Endothelial cell of umbilical vein (primary cell): Measurements from ENCODE around the gene TNFAIP8L3. TPM values are rescaled to one million over a fixed set of nuclear protein-coding genes. Genes with fewer than 3 reads are reported as not detected.

Experiments used
- BruUV-seq: library from RNA; stranded (reverse); fragments of 400-500 nt; replicated peaks from 2 replicates; lab custom pipeline; 2021; lab: Mats Ljungman, UMichigan
- CTCF ChIA-PET: fragments of 300-600, 350-600 bp; sonication (Branson Sonifier 250); formaldehyde crosslinking; loops from one replicate; lab custom pipeline; 2021; ENCODE audit warnings: antibody characterized with exemption, inconsistent platforms; lab: Charles Lee
- POLR2A ChIA-PET: fragments of 300-600, 350-600 bp; sonication (Branson Sonifier 250); formaldehyde crosslinking; loops from one replicate; lab custom pipeline; 2021; ENCODE audit warnings: antibody characterized with exemption, inconsistent platforms; lab: Charles Lee
- DNase-seq: peaks from one replicate; pipeline ENCODE4 v3.0.0-alpha.2; 2011; ENCODE audit warnings: low read depth, low spot score
- FAIRE-seq: peaks from 2 replicates; lab custom pipeline; 2011; peaks lifted over from hg19 to GRCh38; lab: Jason Lieb, UNC
- H2AFZ ChIP-seq: 2 replicates; pipeline ENCODE4 v1.6.0; 2012; ENCODE audit warnings: low read depth, low read length, control low read depth, inconsistent platforms
- H3K27ac ChIP-seq: 2 replicates; pipeline ENCODE4 v1.5.1; 2011; ENCODE audit warnings: low read depth, mild to moderate bottlenecking, control low read depth, low read length, moderate library complexity; ENCODE audit not compliant: insufficient read depth
- H3K27me3 ChIP-seq, 2 experiments: 2 replicates each; pipeline versions ENCODE4 v1.6.0 to v1.6.1; 2011; ENCODE audit warnings: low read length in 2 of 2, mixed read lengths in 1 of 2; ENCODE audit not compliant: control insufficient read depth in 2 of 2, insufficient read depth in 2 of 2
- H3K36me3 ChIP-seq, 2 experiments: 2 replicates in 1 of 2; 3 replicates in 1 of 2; pipeline ENCODE4 v1.5.1; 2011; ENCODE audit warnings: low read length in 2 of 2, mild to moderate bottlenecking in 1 of 2, moderate library complexity in 1 of 2; ENCODE audit not compliant: control insufficient read depth in 2 of 2, insufficient read depth in 2 of 2; ENCODE audit errors: extremely low read depth in 1 of 2
- H3K4me1 ChIP-seq: 3 replicates; pipeline ENCODE4 v1.5.1; 2011; ENCODE audit warnings: mild to moderate bottlenecking, low read length; ENCODE audit not compliant: control insufficient read depth, insufficient read depth; ENCODE audit errors: extremely low read depth
- H3K4me2 ChIP-seq: 2 replicates; pipeline ENCODE4 v1.6.1; 2011; ENCODE audit warnings: low read length, control low read depth, mixed read lengths; ENCODE audit not compliant: insufficient read depth
- H3K4me3 ChIP-seq, 3 experiments: fragments of 200-600 bp in 1 of 3; sonication (generic), shearing (Covaris generic) in 1 of 3; replicated peaks in 1 of 3; 2 replicates each; pipeline ENCODE4 v1.5.1; 2011 to 2016; ENCODE audit warnings: control low read depth in 3 of 3, low read length in 3 of 3, mild to moderate bottlenecking in 2 of 3, inconsistent platforms in 1 of 3, low read depth in 1 of 3, moderate library complexity in 1 of 3; ENCODE audit not compliant: insufficient read depth in 1 of 3
- H3K79me2 ChIP-seq: 2 replicates; pipeline ENCODE4 v1.6.0; 2012; ENCODE audit warnings: low read length, inconsistent platforms; ENCODE audit not compliant: control insufficient read depth, insufficient read depth
- H3K9ac ChIP-seq: replicated peaks from 2 replicates; pipeline ENCODE3; 2011; ENCODE audit warnings: low read length, control low read depth; ENCODE audit not compliant: insufficient read depth; ENCODE audit errors: extremely low read depth
- H3K9me1 ChIP-seq: replicated peaks from 3 replicates; pipeline ENCODE4 v1.6.0; 2011; ENCODE audit warnings: mild to moderate bottlenecking, low read length; ENCODE audit not compliant: control insufficient read depth, insufficient read depth; ENCODE audit errors: extremely low read depth
- H3K9me3 ChIP-seq: replicated peaks from 2 replicates; pipeline ENCODE4 v1.5.1; 2012; ENCODE audit warnings: low read length, inconsistent platforms; ENCODE audit not compliant: control insufficient read depth, insufficient read depth
- H4K20me1 ChIP-seq: replicated peaks from 2 replicates; pipeline ENCODE3; 2011; ENCODE audit warnings: mild to moderate bottlenecking, low read length; ENCODE audit not compliant: control insufficient read depth, insufficient read depth; ENCODE audit errors: extremely low read depth
- CTCF ChIP-seq, 2 donors: IDR thresholded peaks; 1 replicate in 1 of 2; 2 replicates in 1 of 2; pipeline ENCODE4 v1.5.1; 2011; ENCODE audit warnings: low read length in 2 of 2, mild to moderate bottlenecking in 2 of 2, moderate library complexity in 2 of 2, control low read depth in 1 of 2, inconsistent platforms in 1 of 2, low read depth in 1 of 2; ENCODE audit not compliant: insufficient read depth in 1 of 2; ENCODE audit errors: extremely low read depth in 1 of 2
- EZH2 ChIP-seq: IDR thresholded peaks from 2 replicates; pipeline ENCODE4 v1.6.1; 2012; ENCODE audit warnings: borderline replicate concordance, low read depth, mild to moderate bottlenecking, moderate library complexity, low read length, inconsistent platforms; ENCODE audit not compliant: severe bottlenecking
- FOS ChIP-seq: IDR thresholded peaks from 2 replicates; pipeline ENCODE4 v1.6.1; 2011; ENCODE audit warnings: mild to moderate bottlenecking, low read length, moderate library complexity, borderline replicate concordance; ENCODE audit not compliant: insufficient read depth
- GATA2 ChIP-seq: IDR thresholded peaks from 2 replicates; pipeline ENCODE4 v1.7.0; 2011; ENCODE audit warnings: low read depth, mild to moderate bottlenecking, moderate library complexity, mixed read lengths, low read length; ENCODE audit not compliant: insufficient read length, insufficient read depth
- JUN ChIP-seq: IDR thresholded peaks from 2 replicates; pipeline ENCODE4 v1.6.1; 2011; ENCODE audit warnings: borderline replicate concordance, low read depth; ENCODE audit not compliant: insufficient read length, insufficient read depth
- MYC ChIP-seq: IDR thresholded peaks from one replicate; pipeline ENCODE4 v1.6.1; 2011; ENCODE audit warnings: mild to moderate bottlenecking, low read depth, low read length
- POLR2A ChIP-seq: IDR thresholded peaks from 2 replicates; pipeline ENCODE4 v1.6.1; 2012; ENCODE audit warnings: low read depth, mild to moderate bottlenecking, control low read depth, low read length
- POLR2AphosphoS5 ChIP-seq: IDR thresholded peaks from 2 replicates; pipeline ENCODE4 v1.6.1; 2012; ENCODE audit warnings: low read depth, mild to moderate bottlenecking, control low read depth, low read length, moderate library complexity; ENCODE audit not compliant: insufficient read depth
- dilution Hi-C: fragments of 300-500 bp; cut with MboI; formaldehyde crosslinking; loops from one replicate; pipeline ENCODE4 v1.15.0; 2019; ENCODE audit warnings: low sequenced_read_pairs; ENCODE audit not compliant: extremely low pct_ligation_motif_present
- intact Hi-C: fragments of 100-400 bp; cut with micrococcal nuclease; formaldehyde crosslinking; loops from one replicate; pipeline ENCODE4 v1.10.0; 2022
- polyA plus RNA-seq, 4 experiments: library from polyadenylated mRNA; depleted of rRNA in 3 of 4; stranded (reverse) in 3 of 4; unstranded in 1 of 4; fragments of >200 nt; gene quantifications; 2 replicates each; pipeline versions ENCODE4 v1.2.1 to v1.2.3, GENCODE V29; 2011 to 2012; ENCODE audit warnings: missing spikeins in 1 of 4
- total RNA-seq: library from RNA; stranded (reverse); gene quantifications from 2 replicates; pipeline ENCODE4 v1.2.3, GENCODE V29; 2021
- TF ChIP-seq, protein P1 (sequence below): IDR thresholded peaks from 2 replicates; pipeline ENCODE4 v1.6.1; 2011; ENCODE audit not compliant: insufficient read depth, insufficient read length

Gene TNFAIP8L3
- total and polyA plus RNA-seq, 2 donors (not counting 3 experiments of a cell fraction or from before 2014, with no cell fraction given) = 8.8 to 38.3 TPM

DNA sequence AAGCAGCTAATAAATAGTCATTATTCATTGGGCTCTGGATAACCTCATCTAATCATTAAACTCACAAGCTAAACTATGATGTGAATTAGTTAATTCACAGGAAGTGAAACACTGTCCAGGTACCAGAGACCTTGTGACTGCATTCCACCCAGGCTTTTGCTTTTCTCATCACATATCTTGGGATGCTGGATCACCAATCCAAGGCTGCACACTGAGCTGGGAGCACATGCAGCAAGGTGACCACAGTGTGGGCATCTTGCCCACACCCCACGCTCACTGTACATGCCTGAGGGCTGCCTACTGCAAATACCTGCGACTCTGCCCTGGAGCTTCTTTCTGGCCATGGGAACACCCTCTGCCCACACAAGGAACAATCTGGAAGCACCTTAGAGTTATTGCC, 40.6 kb upstream of the TNFAIP8L3 start:
- CTCF ChIA-PET = interaction anchor here (1.0 to 5.0 kb wide), 6 partner anchors 27 to 365 kb away, joined by 3 to 88 read pairs (median 3); no protein-coding TSS in a partner anchor

More for the DNA sequence above, 40.6 kb upstream of the TNFAIP8L3 start:
- no peaks in the 10 kb centered on the region for H3K9me3 ChIP-seq
- intact Hi-C loops (no loop called here), dilution Hi-C loops (no loop called here)
- no peak overlapping the region for H3K27ac ChIP-seq
- no peak overlapping the region for H3K4me2 ChIP-seq
- TF ChIP-seq FOS (no peak), MYC (no peak), EZH2 (no peak), CTCF (IDR thresholded peaks at IDR 0.05; ENCODE audit: extremely low read depth in 1 of 2, insufficient read depth in 1 of 2, low read depth in 1 of 2, low read length in 2 of 2) (no peak), POLR2A (no peak), GATA2 (no peak), JUN (no peak), POLR2AphosphoS5 (no peak)
- TF ChIP-seq, protein P1, sequence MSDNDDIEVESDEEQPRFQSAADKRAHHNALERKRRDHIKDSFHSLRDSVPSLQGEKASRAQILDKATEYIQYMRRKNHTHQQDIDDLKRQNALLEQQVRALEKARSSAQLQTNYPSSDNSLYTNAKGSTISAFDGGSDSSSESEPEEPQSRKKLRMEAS = no peak
- H3K9ac ChIP-seq = no peak overlapping the region
- FAIRE-seq (no peak), DNase-seq (no peak)
- H3K4me3 ChIP-seq = no peak overlapping the region
- peaks cover 26% of the 10 kb centered on the region for H3K4me1 ChIP-seq
- no peaks in the 10 kb centered on the region for H4K20me1 ChIP-seq
- POLR2A ChIA-PET = no interaction called here
- H3K79me2 ChIP-seq = no peaks in the 10 kb centered on the region
- H3K36me3 ChIP-seq = no peaks in the 10 kb centered on the region
- no peaks in the 10 kb centered on the region for H3K9me1 ChIP-seq
- BruUV-seq = no TSS peak
- H2AFZ ChIP-seq = no peak overlapping the region
- no peaks in the 10 kb centered on the region for H3K27me3 ChIP-seq
